ENCODE data around the gene ST6GALNAC4.
"Not testable (repeated sequence)": the region's sequence is repeated elsewhere in the genome, so short reads cannot be mapped to it uniquely, and the experiment has no call there.

DNA sequence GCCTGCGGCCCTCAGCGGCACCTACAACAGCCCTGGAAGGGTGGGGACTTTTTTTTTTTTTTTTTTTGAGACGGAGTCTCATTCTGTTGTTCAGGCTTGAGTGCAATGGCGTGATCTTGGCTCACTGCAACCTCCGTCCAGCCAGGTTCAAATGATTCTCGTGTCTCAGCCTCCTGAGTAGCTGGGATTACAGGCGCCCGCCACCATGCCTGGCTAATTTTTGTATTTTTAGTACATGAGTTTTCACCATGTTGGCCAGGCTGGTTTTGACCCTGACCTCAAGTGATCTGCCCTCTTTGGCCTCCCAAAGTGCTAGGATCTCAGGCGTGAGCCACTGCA lies 46.7 kb downstream of the ST6GALNAC4 start:
- TF ChIP-seq, protein P1, sequence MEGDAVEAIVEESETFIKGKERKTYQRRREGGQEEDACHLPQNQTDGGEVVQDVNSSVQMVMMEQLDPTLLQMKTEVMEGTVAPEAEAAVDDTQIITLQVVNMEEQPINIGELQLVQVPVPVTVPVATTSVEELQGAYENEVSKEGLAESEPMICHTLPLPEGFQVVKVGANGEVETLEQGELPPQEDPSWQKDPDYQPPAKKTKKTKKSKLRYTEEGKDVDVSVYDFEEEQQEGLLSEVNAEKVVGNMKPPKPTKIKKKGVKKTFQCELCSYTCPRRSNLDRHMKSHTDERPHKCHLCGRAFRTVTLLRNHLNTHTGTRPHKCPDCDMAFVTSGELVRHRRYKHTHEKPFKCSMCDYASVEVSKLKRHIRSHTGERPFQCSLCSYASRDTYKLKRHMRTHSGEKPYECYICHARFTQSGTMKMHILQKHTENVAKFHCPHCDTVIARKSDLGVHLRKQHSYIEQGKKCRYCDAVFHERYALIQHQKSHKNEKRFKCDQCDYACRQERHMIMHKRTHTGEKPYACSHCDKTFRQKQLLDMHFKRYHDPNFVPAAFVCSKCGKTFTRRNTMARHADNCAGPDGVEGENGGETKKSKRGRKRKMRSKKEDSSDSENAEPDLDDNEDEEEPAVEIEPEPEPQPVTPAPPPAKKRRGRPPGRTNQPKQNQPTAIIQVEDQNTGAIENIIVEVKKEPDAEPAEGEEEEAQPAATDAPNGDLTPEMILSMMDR (IDR thresholded peaks at IDR 0.05), result peak; percentile 4; the same call in 1 of the 2 replicates
- TF ChIP-seq TCF7 (CRISPR knock-in tag; IDR thresholded peaks at IDR 0.05; ENCODE audit: low read depth); ZNF396 (CRISPR knock-in tag; IDR thresholded peaks at IDR 0.05; ENCODE audit: borderline replicate concordance); NR3C1 (CRISPR knock-in tag; conservative IDR thresholded peaks at IDR 0.05; ENCODE audit: low read depth); E2F1 (CRISPR knock-in tag; IDR thresholded peaks at IDR 0.05); ATF3 (CRISPR knock-in tag; conservative IDR thresholded peaks at IDR 0.05); USF1 (CRISPR knock-in tag; IDR thresholded peaks at IDR 0.05); ZBTB21 (CRISPR knock-in tag; IDR thresholded peaks at IDR 0.05; ENCODE audit: borderline replicate concordance); ATF1 (CRISPR knock-in tag; IDR thresholded peaks at IDR 0.05); ZNF423 (CRISPR knock-in tag; IDR thresholded peaks at IDR 0.05): not testable (repeated sequence)
- TF ChIP-seq, protein P2, sequence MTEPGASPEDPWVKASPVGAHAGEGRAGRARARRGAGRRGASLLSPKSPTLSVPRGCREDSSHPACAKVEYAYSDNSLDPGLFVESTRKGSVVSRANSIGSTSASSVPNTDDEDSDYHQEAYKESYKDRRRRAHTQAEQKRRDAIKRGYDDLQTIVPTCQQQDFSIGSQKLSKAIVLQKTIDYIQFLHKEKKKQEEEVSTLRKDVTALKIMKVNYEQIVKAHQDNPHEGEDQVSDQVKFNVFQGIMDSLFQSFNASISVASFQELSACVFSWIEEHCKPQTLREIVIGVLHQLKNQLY (CRISPR knock-in tag; IDR thresholded peaks at IDR 0.05), result not testable (repeated sequence)
- TF ChIP-seq, protein P3, sequence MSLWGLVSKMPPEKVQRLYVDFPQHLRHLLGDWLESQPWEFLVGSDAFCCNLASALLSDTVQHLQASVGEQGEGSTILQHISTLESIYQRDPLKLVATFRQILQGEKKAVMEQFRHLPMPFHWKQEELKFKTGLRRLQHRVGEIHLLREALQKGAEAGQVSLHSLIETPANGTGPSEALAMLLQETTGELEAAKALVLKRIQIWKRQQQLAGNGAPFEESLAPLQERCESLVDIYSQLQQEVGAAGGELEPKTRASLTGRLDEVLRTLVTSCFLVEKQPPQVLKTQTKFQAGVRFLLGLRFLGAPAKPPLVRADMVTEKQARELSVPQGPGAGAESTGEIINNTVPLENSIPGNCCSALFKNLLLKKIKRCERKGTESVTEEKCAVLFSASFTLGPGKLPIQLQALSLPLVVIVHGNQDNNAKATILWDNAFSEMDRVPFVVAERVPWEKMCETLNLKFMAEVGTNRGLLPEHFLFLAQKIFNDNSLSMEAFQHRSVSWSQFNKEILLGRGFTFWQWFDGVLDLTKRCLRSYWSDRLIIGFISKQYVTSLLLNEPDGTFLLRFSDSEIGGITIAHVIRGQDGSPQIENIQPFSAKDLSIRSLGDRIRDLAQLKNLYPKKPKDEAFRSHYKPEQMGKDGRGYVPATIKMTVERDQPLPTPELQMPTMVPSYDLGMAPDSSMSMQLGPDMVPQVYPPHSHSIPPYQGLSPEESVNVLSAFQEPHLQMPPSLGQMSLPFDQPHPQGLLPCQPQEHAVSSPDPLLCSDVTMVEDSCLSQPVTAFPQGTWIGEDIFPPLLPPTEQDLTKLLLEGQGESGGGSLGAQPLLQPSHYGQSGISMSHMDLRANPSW (CRISPR knock-in tag; conservative IDR thresholded peaks at IDR 0.05; ENCODE audit: low read depth), result not testable (repeated sequence)

Measured in WTC11 (cell line).